K562 (cell line): ENCODE data around the gene HMBS. TPM values are rescaled to one million over a fixed set of nuclear protein-coding genes. Genes with fewer than 3 reads are reported as not detected.

Source experiments
- BRF1 ChIP-seq: IDR thresholded peaks from 3 replicates; pipeline ENCODE4 v1.6.1; 2011; ENCODE audit warnings: borderline replicate concordance, mild to moderate bottlenecking; ENCODE audit not compliant: insufficient read length; ENCODE audit errors: extremely low read depth
- CBFA2T2 ChIP-seq: fragments of 450-650 bp; conservative IDR thresholded peaks from 2 replicates; pipeline ENCODE4 v1.6.1; 2017; ENCODE audit warnings: mild to moderate bottlenecking
- HDAC2 ChIP-seq: fragments of 450-650 bp; IDR thresholded peaks from 2 replicates; pipeline ENCODE4 v1.6.1; 2016; ENCODE audit warnings: mild to moderate bottlenecking
- L3MBTL2 ChIP-seq: fragments of 450-650 bp; IDR thresholded peaks from 2 replicates; pipeline ENCODE4 v1.6.1; 2016; ENCODE audit warnings: mild to moderate bottlenecking, moderate library complexity
- MAZ ChIP-seq, 2 experiments: fragments of 450-650 bp in 1 of 2; sonication (generic) in 1 of 2; formaldehyde crosslinking; IDR thresholded peaks in 1 of 2; conservative IDR thresholded peaks in 1 of 2; 2 replicates each; pipeline versions ENCODE4 v1.4.0 to v1.5.0; 2020; ENCODE audit warnings: mild to moderate bottlenecking in 1 of 2, missing genetic modification reagents in 1 of 2
- RBM14 ChIP-seq: fragments of 200-400 bp; formaldehyde crosslinking; IDR thresholded peaks from 2 replicates; pipeline ENCODE4 v1.6.1; 2018; ENCODE audit warnings: low read depth, mild to moderate bottlenecking, low read length, moderate library complexity, borderline replicate concordance; ENCODE audit not compliant: insufficient read depth
- STAG1 ChIP-seq: sonication (generic); formaldehyde crosslinking; IDR thresholded peaks from 2 replicates; pipeline ENCODE4 v1.5.0; 2020; ENCODE audit warnings: missing genetic modification reagents, borderline replicate concordance
- ZNF384 ChIP-seq: IDR thresholded peaks from 2 replicates; pipeline ENCODE4 v1.6.1; 2012; ENCODE audit warnings: low read depth, low read length, improper control_type of control experiment
- ZNF551 ChIP-seq: fragments of 250-450 bp; sonication (Bioruptor Pico); IDR thresholded peaks from 2 replicates; pipeline ENCODE4 v1.5.0; 2021; ENCODE audit warnings: mild to moderate bottlenecking, moderate library complexity
- polyA plus RNA-seq, 8 experiments: library from polyadenylated mRNA; depleted of rRNA in 4 of 8; stranded (reverse) in 5 of 8; unstranded in 3 of 8; fragments of >200 nt; fragmentation: Nextera tagmentation in 2 of 8; fragmentation: Illumina TruSeq in 1 of 8; extraction: Ambion mirVana in 2 of 8; extraction: Trizol in 1 of 8; gene quantifications; 2 replicates each; pipeline versions ENCODE4 v1.2.1 to v1.2.3, GENCODE V29; 2011 to 2014; ENCODE audit warnings: inconsistent platforms in 1 of 8, missing spikeins in 1 of 8
- total RNA-seq, 7 experiments: library from RNA; depleted of rRNA in 6 of 7; stranded (reverse); fragments of >200 nt in 6 of 7; fragmentation: Illumina TruSeq in 2 of 7; extraction: Trizol in 2 of 7; gene quantifications; 2 replicates each; pipeline versions ENCODE4 v1.2.1 to v1.2.3, GENCODE V29; 2011 to 2021; ENCODE audit warnings: low replicate concordance in 1 of 7
- TF ChIP-seq, protein P1 (sequence below), 2 experiments: IDR thresholded peaks in 1 of 2; conservative IDR thresholded peaks in 1 of 2; 2 replicates each; pipeline ENCODE4 v1.6.1; 2016; ENCODE audit warnings: low read depth in 2 of 2, mild to moderate bottlenecking in 1 of 2, missing compliant biosample characterization in 1 of 2, missing genetic modification characterization in 1 of 2, moderate library complexity in 1 of 2
- TF ChIP-seq, protein P2 (sequence below): sonication (generic); formaldehyde crosslinking; IDR thresholded peaks from 2 replicates; pipeline ENCODE4 v1.8.0; 2022; ENCODE audit warnings: mild to moderate bottlenecking, missing genetic modification reagents
- TF ChIP-seq, protein P3 (sequence below): IDR thresholded peaks from 2 replicates; pipeline ENCODE4 v1.6.1; 2011; ENCODE audit warnings: borderline replicate concordance, low read depth, mild to moderate bottlenecking, moderate library complexity, low read length; ENCODE audit not compliant: insufficient read depth, poor library complexity, severe bottlenecking
- TF ChIP-seq, protein P4 (sequence below): sonication (generic); formaldehyde crosslinking; IDR thresholded peaks from 2 replicates; pipeline ENCODE4 v1.8.0; 2022; ENCODE audit warnings: missing genetic modification reagents, mild to moderate bottlenecking, borderline replicate concordance
- TF ChIP-seq, protein P5 (sequence below), 2 experiments: IDR thresholded peaks; 2 replicates each; pipeline ENCODE4 v1.6.1; 2011; ENCODE audit warnings: borderline replicate concordance in 1 of 2, control low read depth in 1 of 2, low read depth in 1 of 2, low read length in 1 of 2, mild to moderate bottlenecking in 1 of 2, mixed read lengths in 1 of 2, moderate library complexity in 1 of 2; ENCODE audit not compliant: insufficient read depth in 1 of 2, insufficient read length in 1 of 2, poor library complexity in 1 of 2, severe bottlenecking in 1 of 2; ENCODE audit errors: extremely low read depth in 1 of 2

The HMBS gene
- total and polyA plus RNA-seq, 9 of the 15 experiments (the other 6 are each of a cell fraction or from before 2014, with no cell fraction given): 56.9 to 385 (median 286) TPM

DNA sequence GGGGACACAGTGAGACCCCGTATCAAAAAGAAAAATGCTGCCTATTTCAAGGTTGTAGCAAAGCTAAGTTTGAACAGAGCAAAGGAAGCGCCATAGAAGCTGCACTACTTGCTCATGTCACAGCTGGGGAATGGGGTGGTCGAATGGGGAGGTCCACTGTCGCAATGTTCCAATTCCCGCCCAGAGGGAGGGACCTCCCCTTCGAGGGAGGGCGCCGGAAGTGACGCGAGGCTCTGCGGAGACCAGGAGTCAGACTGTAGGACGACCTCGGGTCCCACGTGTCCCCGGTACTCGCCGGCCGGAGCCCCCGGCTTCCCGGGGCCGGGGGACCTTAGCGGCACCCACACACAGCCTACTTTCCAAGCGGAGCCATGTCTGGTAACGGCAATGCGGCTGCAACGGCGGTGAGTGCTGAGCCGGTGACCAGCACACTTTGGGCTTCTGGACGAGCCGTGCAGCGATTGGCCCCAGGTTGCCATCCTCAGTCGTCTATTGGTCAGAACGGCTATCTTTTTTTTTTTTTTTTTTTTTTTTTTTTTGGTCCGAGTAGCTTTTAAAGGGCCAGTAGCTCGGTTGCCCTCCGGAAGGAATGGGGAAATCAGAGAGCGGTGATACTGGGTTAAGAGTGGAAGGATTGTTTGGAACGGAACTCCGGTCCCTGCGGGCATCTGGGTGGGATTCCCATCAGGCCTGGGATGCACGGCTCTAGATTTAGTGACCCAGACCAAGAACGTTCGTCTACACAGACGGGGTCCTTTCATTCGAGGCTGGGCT, at the start of gene HMBS (continued):
- TF ChIP-seq, protein P1, sequence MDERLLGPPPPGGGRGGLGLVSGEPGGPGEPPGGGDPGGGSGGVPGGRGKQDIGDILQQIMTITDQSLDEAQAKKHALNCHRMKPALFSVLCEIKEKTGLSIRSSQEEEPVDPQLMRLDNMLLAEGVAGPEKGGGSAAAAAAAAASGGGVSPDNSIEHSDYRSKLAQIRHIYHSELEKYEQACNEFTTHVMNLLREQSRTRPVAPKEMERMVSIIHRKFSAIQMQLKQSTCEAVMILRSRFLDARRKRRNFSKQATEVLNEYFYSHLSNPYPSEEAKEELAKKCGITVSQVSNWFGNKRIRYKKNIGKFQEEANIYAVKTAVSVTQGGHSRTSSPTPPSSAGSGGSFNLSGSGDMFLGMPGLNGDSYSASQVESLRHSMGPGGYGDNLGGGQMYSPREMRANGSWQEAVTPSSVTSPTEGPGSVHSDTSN (CRISPR knock-in tag; IDR thresholded peaks at IDR 0.05; ENCODE audit: low read depth): no peak
- TF ChIP-seq, protein P1 (tag; conservative IDR thresholded peaks at IDR 0.05; ENCODE audit: low read depth): peak; percentile 44; the same call in 1 of the 2 replicates
- TF ChIP-seq, protein P2, sequence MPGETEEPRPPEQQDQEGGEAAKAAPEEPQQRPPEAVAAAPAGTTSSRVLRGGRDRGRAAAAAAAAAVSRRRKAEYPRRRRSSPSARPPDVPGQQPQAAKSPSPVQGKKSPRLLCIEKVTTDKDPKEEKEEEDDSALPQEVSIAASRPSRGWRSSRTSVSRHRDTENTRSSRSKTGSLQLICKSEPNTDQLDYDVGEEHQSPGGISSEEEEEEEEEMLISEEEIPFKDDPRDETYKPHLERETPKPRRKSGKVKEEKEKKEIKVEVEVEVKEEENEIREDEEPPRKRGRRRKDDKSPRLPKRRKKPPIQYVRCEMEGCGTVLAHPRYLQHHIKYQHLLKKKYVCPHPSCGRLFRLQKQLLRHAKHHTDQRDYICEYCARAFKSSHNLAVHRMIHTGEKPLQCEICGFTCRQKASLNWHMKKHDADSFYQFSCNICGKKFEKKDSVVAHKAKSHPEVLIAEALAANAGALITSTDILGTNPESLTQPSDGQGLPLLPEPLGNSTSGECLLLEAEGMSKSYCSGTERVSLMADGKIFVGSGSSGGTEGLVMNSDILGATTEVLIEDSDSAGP (CRISPR knock-in tag): peak; percentile 90
- TF ChIP-seq, protein P3, sequence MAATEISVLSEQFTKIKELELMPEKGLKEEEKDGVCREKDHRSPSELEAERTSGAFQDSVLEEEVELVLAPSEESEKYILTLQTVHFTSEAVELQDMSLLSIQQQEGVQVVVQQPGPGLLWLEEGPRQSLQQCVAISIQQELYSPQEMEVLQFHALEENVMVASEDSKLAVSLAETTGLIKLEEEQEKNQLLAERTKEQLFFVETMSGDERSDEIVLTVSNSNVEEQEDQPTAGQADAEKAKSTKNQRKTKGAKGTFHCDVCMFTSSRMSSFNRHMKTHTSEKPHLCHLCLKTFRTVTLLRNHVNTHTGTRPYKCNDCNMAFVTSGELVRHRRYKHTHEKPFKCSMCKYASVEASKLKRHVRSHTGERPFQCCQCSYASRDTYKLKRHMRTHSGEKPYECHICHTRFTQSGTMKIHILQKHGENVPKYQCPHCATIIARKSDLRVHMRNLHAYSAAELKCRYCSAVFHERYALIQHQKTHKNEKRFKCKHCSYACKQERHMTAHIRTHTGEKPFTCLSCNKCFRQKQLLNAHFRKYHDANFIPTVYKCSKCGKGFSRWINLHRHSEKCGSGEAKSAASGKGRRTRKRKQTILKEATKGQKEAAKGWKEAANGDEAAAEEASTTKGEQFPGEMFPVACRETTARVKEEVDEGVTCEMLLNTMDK: no peak
- TF ChIP-seq, protein P4, sequence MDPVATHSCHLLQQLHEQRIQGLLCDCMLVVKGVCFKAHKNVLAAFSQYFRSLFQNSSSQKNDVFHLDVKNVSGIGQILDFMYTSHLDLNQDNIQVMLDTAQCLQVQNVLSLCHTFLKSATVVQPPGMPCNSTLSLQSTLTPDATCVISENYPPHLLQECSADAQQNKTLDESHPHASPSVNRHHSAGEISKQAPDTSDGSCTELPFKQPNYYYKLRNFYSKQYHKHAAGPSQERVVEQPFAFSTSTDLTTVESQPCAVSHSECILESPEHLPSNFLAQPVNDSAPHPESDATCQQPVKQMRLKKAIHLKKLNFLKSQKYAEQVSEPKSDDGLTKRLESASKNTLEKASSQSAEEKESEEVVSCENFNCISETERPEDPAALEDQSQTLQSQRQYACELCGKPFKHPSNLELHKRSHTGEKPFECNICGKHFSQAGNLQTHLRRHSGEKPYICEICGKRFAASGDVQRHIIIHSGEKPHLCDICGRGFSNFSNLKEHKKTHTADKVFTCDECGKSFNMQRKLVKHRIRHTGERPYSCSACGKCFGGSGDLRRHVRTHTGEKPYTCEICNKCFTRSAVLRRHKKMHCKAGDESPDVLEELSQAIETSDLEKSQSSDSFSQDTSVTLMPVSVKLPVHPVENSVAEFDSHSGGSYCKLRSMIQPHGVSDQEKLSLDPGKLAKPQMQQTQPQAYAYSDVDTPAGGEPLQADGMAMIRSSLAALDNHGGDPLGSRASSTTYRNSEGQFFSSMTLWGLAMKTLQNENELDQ: no peak
- TF ChIP-seq HDAC2 (peak; percentile 58), L3MBTL2 (peak; percentile 91), MAZ (CRISPR knock-in tag; conservative IDR thresholded peaks at IDR 0.05 in 1 of 2, IDR thresholded peaks at IDR 0.05 in 1 of 2) (peak; percentile 58 to 73), ZNF384 (peak; percentile 100), BRF1 (no peak), RBM14 (no peak), STAG1 (CRISPR knock-in tag) (no peak), ZNF551 (CRISPR knock-in tag) (no peak), CBFA2T2 (no peak)
- TF ChIP-seq, protein P5, sequence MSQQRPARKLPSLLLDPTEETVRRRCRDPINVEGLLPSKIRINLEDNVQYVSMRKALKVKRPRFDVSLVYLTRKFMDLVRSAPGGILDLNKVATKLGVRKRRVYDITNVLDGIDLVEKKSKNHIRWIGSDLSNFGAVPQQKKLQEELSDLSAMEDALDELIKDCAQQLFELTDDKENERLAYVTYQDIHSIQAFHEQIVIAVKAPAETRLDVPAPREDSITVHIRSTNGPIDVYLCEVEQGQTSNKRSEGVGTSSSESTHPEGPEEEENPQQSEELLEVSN (IDR thresholded peaks at IDR 0.05; ENCODE audit: borderline replicate concordance in 1 of 2, extremely low read depth in 1 of 2, insufficient read depth in 1 of 2, insufficient read length in 1 of 2, low read depth in 1 of 2, low read length in 1 of 2, poor library complexity in 1 of 2, severe bottlenecking in 1 of 2): peak; percentile 89 to 94
